Measurements from ENCODE around the gene KCNK2.

Gene KCNK2

GRCh38 chr1:215101511-215101910 lies 19.0 kb downstream of the KCNK2 start:
- no peak for DNase-seq (ENCODE audit: low spot score)

- no peak for DNase-seq (ENCODE audit: low spot score)
Measured at GRCh38 chr1:215104283-215104682, 21.7 kb downstream of the KCNK2 start.

GRCh38 chr1:215106067-215106466 lies 23.5 kb downstream of the KCNK2 start:
- DNase-seq (ENCODE audit: low spot score), result no peak

- no peak for DNase-seq (ENCODE audit: low spot score)
Measured at GRCh38 chr1:215109171-215109570, 26.6 kb downstream of the KCNK2 start.

- no peak for DNase-seq (ENCODE audit: low spot score)
Measured at GRCh38 chr1:215111916-215112315, 29.4 kb downstream of the KCNK2 start.

- no peak for DNase-seq (ENCODE audit: low spot score)
Measured at GRCh38 chr1:215113776-215114153, 31.2 kb downstream of the KCNK2 start.

GRCh38 chr1:215114154-215114933 lies 31.8 kb downstream of the KCNK2 start:
- no peak for DNase-seq (ENCODE audit: low spot score)

GRCh38 chr1:215115760-215116159 lies 33.2 kb downstream of the KCNK2 start:
- no peak for DNase-seq (ENCODE audit: low spot score)

- DNase-seq (ENCODE audit: low spot score), result no peak
Measured at GRCh38 chr1:215118081-215118480, 35.5 kb downstream of the KCNK2 start.

- no peak for DNase-seq (ENCODE audit: low spot score)
Measured at GRCh38 chr1:215119056-215119455, 36.5 kb downstream of the KCNK2 start.

GRCh38 chr1:215119719-215120365 lies 37.3 kb downstream of the KCNK2 start:
- no peak for DNase-seq (ENCODE audit: low spot score)

- DNase-seq (ENCODE audit: low spot score), result no peak
Measured at GRCh38 chr1:215128504-215128903, 46.0 kb downstream of the KCNK2 start.

GRCh38 chr1:215131291-215131690 lies 48.8 kb downstream of the KCNK2 start:
- DNase-seq (ENCODE audit: low spot score), result no peak

- DNase-seq (ENCODE audit: low spot score), result no peak
Measured at GRCh38 chr1:215132156-215132555, 49.6 kb downstream of the KCNK2 start.

GRCh38 chr1:215133532-215133931 lies 51.0 kb downstream of the KCNK2 start:
- DNase-seq (ENCODE audit: low spot score), result no peak

GRCh38 chr1:215137985-215138384 lies 55.4 kb downstream of the KCNK2 start:
- DNase-seq (ENCODE audit: low spot score), result no peak

GRCh38 chr1:215140135-215140534 lies 57.6 kb downstream of the KCNK2 start:
- no peak for DNase-seq (ENCODE audit: low spot score)

GRCh38 chr1:215141460-215141859 lies 58.9 kb downstream of the KCNK2 start:
- no peak for DNase-seq (ENCODE audit: low spot score)

- no peak for DNase-seq (ENCODE audit: low spot score)
Measured at GRCh38 chr1:215143497-215143896, 61.0 kb downstream of the KCNK2 start.

GRCh38 chr1:215146240-215146975 lies 63.9 kb downstream of the KCNK2 start:
- peak; percentile 1 for DNase-seq (ENCODE audit: low spot score)

GRCh38 chr1:215147024-215147423 lies 64.5 kb downstream of the KCNK2 start:
- no peak for DNase-seq (ENCODE audit: low spot score)

GRCh38 chr1:215151841-215152549 lies 69.5 kb downstream of the KCNK2 start:
- no peak for DNase-seq (ENCODE audit: low spot score)

Measured in activated CD4-positive, alpha-beta T cell treated with anti-CD3 and anti-CD28 coated beads, Interleukin-2, Interleukin-4, amounts not matched to agents 100 ng/mL and 50 ng/mL, durations not matched to agents 16 hours and 8 hours (primary cell).